Activated CD8-positive, alpha-beta memory T cell treated with anti-CD3 and anti-CD28 coated beads for 4 hours (primary cell): ENCODE results near the gene CDKN2AIP.

Source experiments
- DNase-seq, 2 donors: peaks; one replicate each; pipeline ENCODE4 v3.0.0-alpha.2; 2020; ENCODE audit warnings: low read depth in 2 of 2

Gene CDKN2AIP, protein sequence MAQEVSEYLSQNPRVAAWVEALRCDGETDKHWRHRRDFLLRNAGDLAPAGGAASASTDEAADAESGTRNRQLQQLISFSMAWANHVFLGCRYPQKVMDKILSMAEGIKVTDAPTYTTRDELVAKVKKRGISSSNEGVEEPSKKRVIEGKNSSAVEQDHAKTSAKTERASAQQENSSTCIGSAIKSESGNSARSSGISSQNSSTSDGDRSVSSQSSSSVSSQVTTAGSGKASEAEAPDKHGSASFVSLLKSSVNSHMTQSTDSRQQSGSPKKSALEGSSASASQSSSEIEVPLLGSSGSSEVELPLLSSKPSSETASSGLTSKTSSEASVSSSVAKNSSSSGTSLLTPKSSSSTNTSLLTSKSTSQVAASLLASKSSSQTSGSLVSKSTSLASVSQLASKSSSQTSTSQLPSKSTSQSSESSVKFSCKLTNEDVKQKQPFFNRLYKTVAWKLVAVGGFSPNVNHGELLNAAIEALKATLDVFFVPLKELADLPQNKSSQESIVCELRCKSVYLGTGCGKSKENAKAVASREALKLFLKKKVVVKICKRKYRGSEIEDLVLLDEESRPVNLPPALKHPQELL

DNA sequence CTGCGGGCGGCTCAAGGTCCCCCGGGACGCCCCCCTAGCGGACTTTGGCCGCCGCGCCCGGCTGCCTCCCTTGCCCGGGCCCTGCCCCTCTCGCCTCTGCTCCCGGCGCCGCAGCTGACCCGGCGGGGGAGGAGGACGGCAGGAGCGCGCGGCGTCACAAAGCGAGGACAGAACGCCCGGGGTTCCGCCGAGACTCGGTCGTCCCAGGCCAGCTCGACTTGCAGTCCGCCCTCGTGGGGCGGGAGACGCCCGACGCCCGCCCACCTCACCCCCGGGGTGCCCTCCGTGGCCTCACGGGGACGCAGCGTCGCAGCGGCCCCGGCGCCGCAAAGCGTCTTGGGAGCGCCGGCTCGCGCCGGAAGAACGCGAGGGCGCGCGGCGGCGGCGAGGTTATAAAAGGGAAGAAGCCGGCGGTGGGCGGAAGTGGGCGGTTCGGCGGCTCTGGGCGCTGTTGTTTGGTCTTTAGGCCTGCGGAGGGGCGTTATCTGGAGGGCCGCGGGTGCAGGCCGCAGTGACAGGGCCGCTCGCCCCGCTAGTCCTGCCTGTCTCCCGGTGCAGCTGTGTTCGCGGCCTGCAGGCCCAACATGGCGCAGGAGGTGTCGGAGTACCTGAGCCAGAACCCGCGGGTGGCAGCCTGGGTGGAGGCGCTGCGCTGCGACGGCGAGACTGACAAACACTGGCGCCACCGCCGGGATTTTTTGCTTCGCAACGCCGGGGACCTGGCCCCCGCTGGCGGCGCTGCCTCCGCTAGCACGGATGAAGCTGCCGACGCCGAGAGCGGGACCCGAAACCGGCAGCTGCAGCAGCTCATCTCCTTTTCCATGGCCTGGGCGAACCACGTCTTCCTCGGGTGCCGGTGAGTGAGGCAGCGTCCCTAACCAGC is at the start of gene CDKN2AIP:
Gene CDKN2AIP, plus strand, starts transcription at position 423 of the 883 bp plus-strand sequence. Its CDS starts 162 bp downstream, at position 585.
- peak; percentile 84 to 86 for DNase-seq

DNA sequence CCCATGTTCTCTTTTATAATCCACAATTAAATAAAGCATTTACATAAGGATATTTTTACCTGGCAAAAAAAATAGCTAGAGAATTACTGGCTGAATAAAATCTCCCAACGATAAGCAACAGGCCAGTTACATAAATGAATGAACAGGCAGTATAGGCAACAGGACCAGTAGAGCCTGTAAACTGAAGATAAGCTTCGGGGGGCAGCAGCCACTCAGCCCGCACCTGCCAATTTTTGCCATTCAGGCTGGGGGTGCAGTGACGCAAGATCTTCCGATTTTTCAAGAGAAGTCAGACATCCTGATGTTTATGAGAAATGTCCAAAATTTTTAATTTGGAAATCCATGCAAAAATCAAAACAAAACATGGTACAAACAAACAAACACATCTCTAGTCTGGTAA is 49.0 kb upstream of the CDKN2AIP start:
- DNase-seq, result no peak

DNA sequence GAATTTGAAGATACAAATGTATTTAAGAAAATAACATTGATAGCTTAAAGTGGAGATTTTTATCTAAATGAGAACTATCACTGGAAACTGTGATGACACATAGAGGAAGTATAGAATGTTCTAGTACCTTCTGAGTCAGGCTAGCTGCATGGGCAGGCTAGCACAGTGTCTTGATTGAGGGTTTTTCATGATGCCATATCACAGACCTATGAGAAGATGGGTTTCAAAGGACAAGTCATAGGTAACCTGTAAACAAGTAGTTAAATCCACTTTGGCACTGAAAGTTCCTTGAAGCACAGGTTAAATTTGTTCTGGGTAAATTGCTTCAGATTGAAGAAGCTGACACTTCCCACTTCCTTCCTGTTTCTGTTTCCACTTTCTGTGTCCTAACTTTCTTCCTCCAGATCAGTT is 48.2 kb upstream of the CDKN2AIP start:
- no peak for DNase-seq

DNA sequence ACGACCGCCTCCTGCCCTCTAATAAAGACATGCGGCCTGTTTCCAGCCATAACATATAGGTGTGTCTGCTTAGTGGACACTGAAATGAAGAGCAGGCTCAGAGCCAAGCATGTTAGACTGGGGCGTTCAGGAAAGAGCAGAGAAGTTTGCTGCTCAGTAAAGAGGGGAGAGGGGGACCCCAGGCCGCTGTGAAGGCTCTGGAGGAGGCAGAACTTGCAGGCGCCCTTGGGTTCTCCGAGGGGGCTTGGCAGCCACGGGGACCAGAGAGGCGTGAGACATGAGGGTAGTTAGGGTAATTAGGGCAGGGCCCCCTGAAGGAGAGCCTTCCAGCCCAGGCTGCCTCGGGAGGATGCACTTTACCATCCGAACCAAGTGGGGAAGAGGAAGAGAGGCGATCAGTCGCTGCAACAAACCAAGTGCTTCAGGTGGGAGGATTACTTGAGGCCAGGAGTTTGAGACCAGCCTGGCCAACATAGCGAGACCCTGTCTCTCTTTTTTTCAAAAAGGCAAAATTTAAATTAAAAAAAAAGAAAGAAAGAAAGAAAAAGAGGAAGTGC is 46.6 kb upstream of the CDKN2AIP start:
- DNase-seq, result no peak

DNA sequence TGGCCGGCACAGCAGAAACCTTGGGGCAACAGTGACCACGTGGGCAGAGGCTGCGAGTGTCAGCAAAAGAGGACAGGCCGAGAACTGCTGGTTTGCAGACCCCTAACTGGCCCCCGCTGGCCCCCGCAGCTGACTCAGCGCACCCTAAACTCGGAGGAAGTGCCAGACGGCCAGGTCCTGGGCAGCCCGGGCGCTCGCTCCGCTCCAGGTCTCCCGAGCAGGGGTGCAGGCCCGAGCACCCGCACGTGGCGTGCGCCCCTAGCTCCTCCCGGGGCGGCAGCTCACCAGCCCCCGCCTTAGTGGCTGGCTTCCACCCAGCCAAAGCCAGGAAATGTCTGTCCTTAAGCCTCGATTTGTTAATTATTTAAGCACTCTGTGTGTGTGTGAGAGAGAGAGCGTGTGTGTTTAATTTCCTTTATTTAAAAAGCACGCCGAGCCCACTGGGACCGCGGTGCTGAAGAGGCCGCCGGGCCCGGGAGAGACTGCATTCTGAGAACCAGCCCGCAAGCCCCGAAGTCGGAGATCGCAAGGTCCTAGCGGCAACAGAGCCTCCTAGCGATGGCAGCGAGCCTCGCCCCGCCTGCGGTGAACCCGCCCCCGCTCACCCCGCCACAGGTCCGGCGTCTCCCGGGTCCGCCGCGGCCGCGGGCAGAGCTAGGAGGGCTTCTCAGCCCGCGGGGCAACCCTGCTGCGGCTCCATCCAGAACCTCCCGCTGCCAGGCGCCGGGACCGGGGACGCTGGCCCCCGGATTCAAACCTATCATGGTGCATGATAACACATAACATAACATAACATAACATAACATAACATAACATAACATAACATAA is 45.9 kb upstream of the CDKN2AIP start:
- peak; percentile 24 to 31 for DNase-seq

DNA sequence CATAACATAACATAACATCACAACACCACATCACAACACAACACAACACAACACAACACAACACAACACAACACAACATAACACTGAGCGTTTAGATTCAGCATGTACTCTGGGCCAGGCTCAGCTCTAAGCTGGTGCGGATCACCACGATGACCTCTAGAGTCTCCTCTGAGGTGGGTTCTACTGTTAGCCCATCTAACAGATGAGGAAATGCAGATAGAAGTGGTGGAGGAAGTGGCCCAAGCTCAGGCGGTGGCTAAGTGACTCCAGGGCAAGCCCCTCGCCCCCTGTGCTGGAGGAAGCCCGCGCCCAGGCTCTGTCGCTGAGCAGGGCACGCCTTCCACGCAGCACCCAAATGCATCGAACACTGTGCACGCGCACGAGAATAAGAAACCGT is 45.3 kb upstream of the CDKN2AIP start:
- no peak for DNase-seq

DNA sequence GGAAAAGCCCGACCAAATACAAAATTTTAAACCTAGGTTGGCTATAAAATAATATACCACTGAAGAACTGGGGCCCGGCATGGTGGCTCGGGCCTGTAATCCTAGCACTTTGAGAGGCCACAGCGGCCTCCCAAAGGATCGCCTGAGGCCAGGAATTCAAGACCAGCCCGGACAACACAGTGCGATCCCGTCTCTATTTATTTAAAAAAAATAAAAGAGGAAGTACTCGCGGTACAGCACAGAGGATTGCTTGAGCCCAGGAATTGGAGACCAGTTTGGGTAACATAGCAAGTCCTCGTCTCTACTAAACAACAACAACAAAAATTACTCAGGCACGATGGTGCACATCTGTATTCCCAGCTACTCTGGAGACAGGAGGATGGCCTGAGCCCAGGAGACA is 44.8 kb upstream of the CDKN2AIP start:
- DNase-seq, result no peak

DNA sequence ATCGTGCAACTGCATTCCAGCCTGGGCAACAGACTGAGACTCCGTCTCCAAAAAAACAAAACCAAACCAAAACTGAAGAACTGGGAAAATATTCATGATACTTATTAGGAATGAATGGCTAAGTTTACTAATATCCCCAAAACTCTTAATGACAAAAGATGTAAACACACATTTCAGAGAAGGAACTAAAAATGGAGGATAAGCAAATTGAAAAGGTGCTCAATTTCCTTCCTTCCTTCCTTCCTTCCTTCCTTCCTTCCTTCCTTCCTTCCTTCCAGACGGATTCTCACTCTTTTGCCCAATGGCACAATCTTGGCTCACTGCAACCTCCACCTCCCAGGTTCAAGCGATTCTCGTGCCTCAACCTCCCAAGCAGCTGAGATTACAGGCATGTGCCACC is 44.4 kb upstream of the CDKN2AIP start:
- DNase-seq, result no peak

DNA sequence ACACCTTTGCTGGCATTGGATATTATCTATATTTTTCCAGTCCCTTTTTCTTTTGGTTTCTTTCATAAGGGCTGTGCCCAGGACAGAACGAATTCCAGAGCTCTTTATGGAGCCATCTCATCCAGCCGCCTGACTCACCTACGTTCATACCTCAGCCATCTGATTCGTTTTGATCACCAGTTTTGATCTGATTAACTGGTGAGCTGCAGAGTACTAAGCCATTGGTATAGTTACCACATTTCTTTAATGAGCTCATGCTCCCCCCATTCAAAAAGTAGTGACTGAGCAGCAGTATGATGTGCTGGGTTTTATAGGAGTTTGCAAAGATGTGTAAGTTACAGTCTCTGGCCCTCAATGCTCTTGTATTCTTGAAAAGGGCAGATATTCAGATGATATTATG is 43.0 kb upstream of the CDKN2AIP start:
- DNase-seq, result no peak

DNA sequence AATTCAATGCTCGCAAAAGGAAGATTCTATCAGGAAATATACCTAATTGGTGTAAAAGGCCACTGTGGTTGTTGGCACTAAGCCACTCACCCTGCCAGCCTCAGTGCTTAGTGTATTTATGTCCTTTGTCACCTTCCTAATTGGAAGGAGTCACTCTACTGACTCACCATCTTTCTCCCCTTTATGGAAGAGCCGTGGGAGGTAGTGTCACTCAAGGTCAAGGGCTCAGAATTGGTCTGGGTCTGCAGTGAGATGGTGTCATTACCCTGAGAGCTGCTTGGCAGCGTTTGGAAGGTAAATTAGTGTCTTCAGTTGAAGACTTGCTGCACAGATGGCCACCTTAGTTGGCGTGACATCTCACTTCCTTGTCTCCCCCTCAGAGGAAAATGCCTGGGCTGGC is 41.7 kb upstream of the CDKN2AIP start:
- no peak for DNase-seq

DNA sequence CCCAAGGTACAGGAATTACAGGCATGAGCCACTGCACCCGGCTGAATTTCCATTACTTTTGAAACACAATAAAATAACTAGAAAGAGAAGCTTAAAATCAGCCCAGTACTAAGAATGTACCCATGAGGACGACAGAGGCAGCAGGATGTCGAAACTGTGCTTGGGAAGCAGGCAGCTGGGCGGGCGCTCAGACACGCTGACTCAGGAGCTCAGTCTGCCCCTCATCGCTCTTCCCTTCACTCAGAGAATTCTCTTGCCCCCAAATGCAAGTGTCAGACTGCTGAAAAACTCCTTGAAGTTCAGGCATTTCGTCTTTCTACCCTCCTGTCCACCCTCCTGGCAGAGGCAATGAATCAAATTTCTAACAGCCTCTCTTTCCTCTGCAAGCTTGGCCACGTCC is 41.0 kb upstream of the CDKN2AIP start:
- no peak for DNase-seq

DNA sequence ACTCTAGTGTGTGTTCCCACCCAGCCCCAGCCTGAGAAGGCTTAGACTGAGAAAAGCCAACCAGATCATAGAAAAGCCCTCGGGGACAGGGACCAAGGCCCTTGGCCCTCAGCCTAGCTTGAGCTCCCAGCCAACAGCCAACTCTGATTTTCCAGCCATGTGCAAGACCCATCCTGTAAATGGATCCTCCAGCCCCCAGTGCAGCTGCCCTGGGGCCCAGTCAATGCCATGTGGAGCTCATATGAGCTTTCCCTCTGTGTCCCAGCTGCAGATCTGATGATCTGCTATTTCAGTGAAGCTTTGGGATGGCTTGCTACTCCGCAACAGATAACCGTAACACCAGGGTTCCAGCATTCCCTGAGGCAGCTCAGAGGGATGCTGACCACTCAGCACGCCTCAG is 40.5 kb upstream of the CDKN2AIP start:
- DNase-seq, result no peak

DNA sequence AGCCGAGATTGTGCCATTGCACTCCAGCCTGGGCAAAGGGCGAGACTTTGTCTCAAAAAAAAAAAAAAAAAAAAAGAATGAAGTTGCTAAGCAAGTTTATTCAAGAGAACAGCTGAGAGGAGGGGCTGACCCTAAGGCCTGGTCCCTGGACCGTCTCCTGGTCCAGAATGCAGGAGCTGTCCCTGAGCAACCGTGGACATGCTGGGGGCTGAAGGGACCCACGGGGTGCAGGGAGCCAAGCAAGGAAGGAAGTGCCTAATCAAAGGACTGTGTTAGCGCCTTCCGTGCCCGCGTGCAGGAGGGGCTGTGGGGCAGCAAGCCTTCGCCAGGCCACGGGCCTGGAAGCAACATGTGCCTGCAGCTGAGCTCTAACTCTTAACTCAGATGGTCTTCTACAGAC is 39.1 kb upstream of the CDKN2AIP start:
- no peak for DNase-seq

DNA sequence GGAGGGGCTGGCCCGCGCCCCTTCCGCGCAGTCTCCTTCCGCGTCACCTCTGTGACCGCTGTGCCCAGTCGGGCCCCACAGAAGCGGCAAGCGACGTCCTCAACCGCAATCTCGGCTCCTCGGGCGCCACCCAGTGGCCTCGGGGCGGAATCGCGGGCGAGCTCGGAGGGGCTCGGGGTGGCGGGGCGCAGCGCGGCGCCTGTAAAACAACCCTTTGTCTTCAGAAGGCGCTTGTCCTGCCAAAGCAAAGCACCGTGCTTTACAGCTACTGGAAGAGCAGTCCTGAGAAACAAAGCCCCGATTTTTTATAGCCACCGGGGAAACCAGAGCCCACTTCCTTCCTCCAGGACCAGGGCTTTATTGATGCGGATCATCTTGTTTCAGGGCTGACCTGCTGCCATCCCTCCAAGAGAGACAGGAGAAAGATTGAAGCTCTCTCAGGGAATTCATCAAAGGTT is 37.3 kb upstream of the CDKN2AIP start:
- DNase-seq, result peak; percentile 74 to 81

DNA sequence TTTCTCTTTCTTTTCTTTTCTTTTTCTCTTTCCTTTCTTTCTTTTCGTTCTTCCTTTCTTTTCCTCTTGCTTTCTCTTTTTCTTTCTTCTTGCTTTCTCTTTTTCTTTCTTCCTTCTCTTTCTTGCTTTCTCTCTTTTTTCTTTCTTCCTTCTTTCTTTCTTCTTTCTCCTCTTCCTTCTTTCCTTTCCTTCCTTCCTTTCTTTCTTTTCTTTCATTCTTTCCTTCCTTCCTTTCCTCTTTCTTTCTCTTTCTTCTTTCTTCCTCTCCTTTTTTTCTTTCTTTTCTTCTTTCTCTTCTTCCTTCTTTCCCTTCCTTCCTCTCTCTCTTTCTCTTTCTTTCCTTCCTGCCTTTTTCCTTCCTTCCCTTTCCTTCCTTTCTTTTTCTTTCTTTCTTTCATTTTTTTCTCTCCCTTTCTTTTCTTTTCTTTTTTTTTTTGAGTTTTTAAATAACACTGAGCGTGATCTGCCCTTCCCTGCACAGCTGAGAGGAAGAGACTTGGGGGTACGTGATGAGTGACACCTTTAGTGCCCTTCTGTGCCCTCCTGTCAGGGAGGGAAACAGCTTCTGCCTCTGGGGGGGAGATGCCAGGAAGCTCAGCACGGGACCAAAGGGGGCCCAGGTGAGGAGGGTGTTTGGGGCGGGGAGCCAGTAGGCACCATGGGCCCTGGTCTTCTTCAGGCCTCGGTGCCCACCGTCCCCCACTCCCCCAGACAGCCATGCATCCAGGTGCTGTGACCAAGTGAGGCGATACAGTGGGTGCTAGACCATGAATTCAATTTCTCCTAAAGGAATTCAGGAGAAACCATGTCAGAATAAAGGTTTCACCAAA is 36.6 kb upstream of the CDKN2AIP start:
- DNase-seq, result no peak

DNA sequence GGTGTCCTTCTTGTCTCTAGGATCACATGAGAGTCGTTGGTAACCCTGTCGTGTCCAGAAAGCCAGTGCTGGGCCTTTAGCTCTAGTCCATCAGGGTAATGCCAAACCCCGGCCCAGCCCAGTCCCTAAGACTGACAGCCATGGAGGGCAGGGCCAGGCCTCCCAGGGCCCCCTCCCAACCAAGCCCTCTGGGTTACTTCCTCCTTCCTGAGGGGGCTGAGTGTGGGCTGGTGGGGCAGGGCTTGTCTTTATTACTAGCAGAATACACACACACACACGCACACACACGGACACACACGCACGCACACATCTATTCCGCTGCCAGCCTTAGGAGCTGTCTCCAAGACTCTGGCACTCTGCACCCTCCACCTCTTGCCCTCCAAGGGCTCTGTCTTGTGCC is 35.6 kb upstream of the CDKN2AIP start:
- DNase-seq, result no peak

DNA sequence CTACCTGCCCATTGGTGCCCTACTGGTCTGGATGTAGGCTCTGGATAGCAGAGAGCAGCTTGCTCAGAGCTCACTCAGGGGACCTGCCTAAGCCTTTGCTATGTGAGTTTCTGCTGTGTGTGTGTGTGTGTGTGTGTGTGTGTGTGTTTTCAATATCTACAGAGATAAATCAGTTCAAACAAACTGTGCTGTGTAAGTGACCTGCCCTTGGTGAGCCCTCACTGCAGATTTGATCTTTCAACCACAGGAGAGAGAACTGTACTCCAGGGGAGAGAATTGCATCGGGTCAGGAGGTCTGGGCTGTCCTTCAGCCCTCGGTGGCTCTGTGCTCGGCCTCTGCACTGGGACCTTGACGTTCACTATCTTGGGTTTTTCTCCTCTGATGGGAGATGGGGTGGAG is 35.0 kb upstream of the CDKN2AIP start:
- no peak for DNase-seq

DNA sequence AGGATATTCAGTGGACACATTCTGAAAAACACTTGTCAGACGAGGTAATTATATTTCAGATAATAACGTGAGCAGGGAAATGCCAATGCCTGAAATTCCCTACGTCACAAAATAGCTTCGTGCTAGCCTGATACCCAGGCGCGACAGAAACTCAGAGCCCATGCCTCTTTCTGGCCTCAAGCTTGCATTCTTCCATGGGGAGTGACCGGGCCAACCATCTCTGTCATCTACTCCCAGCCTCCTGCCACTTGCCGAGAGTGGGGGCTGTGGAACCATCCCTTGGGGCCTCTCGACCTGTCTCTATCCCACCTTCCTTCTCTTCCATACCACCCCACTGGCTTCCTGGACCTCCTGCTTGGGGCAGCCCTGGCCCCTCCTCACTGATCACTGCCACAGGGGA is 34.5 kb upstream of the CDKN2AIP start:
- no peak for DNase-seq

DNA sequence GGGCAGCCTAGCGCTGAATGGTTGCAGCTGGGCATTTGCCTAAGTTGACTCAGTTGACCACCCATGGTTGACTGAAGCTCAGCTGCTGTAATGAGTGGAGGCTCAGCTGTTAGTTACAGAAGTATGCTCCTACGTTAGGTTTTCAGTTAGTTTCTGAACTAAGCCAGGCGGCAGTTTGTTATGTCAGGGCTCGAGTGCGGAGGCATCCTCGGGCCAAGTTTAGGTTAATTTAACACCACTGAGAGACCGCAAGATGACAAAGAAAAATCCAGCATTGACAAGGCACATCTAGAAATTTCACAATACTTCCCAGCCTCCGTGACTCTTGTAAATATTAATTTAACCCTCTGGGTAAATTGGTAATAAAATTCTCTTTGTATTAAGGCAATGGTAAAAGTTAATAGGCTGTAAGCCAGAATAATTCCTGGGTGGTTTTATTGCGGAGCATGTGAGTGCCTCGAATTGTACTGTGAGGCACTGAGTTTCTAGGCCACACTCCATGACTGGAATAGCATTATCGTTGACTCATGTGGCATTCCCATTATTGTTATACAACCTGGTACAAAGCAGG is 33.1 kb upstream of the CDKN2AIP start:
- DNase-seq, result no peak

DNA sequence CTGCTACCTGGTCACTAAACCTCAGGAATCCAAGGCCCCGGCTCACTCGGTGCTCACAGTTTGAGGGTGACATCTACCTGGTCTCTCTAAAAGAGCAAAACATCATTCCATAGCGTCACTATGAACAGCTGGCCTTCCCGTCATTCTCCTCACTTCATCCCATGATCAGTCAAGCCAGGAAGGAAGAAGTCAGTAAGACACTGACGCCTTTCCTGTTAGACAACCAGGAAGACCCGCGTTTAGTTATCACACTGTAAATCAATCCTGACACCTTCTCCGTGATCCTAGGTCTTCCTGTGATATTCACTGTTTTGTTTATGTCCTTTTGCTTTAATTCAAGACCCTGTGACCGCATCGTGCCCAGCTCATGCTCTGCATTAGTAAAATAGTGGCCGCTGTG is 31.6 kb upstream of the CDKN2AIP start:
- no peak for DNase-seq
